Measurements from ENCODE around the gene HSPB7.

DNA sequence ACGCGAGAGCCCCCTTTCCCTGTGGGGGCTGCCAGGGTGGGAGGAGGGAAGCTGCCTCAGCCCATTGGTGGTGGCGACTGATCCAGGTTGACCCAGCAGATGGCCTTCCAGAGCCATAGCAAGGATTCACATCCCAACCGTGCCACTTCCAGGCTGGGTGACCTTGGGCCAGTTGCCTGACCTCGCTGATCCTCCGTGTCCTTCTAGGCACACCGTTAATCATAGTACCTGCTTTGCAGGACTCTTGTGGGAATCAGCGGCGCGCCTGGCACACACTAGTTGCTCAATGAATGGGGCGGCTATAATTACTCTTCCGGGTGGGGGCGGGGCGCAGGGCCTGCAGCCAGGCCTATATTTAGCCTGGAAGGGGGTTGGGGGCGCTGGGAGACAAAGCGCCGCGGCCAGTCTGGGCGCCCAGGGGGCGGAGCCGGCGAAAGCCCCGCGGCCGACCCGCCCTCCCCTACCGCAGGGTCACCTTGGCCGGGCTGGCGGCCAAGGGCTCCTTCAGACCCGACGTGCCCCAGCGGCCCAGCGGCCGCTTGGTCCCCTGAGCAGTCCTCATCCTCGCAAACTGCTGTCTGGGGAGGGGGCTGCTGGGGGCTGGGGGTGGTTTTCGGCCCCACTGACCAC lies 5.1 kb downstream of the HSPB7 start:
- TF ChIP-seq, protein P1, sequence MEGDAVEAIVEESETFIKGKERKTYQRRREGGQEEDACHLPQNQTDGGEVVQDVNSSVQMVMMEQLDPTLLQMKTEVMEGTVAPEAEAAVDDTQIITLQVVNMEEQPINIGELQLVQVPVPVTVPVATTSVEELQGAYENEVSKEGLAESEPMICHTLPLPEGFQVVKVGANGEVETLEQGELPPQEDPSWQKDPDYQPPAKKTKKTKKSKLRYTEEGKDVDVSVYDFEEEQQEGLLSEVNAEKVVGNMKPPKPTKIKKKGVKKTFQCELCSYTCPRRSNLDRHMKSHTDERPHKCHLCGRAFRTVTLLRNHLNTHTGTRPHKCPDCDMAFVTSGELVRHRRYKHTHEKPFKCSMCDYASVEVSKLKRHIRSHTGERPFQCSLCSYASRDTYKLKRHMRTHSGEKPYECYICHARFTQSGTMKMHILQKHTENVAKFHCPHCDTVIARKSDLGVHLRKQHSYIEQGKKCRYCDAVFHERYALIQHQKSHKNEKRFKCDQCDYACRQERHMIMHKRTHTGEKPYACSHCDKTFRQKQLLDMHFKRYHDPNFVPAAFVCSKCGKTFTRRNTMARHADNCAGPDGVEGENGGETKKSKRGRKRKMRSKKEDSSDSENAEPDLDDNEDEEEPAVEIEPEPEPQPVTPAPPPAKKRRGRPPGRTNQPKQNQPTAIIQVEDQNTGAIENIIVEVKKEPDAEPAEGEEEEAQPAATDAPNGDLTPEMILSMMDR (conservative IDR thresholded peaks at IDR 0.05): no peak
- TF ChIP-seq ZFX (IDR thresholded peaks at IDR 0.05): no peak

Data from C4-2B (cell line).